GM12878 (cell line): ENCODE results near the gene SCAMP4.

ENCODE experiments used
- CEBPB ChIP-seq, 2 experiments: fragments of 150-350 bp in 1 of 2; IDR thresholded peaks; 2 replicates each; pipeline ENCODE4 v1.6.1; 2012 to 2014; ENCODE audit warnings: low read depth in 2 of 2, low read length in 2 of 2, borderline replicate concordance in 1 of 2, inconsistent platforms in 1 of 2
- IRF4 ChIP-seq: IDR thresholded peaks from 2 replicates; pipeline ENCODE4 v1.6.1; 2011; ENCODE audit warnings: low read depth, low read length
- SRF ChIP-seq, 2 experiments: IDR thresholded peaks; 2 replicates each; pipeline ENCODE4 v1.6.1; 2011; ENCODE audit warnings: low read depth in 2 of 2, low read length in 2 of 2, mild to moderate bottlenecking in 1 of 2, moderate library complexity in 1 of 2
- YY1 ChIP-seq: IDR thresholded peaks from 2 replicates; pipeline ENCODE4 v1.6.1; 2011; ENCODE audit warnings: low read depth, mild to moderate bottlenecking, low read length
- TF ChIP-seq, protein P1 (sequence below), 3 experiments: IDR thresholded peaks in 2 of 3; conservative IDR thresholded peaks in 1 of 3; 2 replicates each; pipeline ENCODE4 v1.5.1; 2011; ENCODE audit warnings: low read depth in 3 of 3, low read length in 3 of 3, mild to moderate bottlenecking in 3 of 3, control low read depth in 2 of 3, moderate library complexity in 2 of 3, inconsistent platforms in 1 of 3, mixed read lengths in 1 of 3; ENCODE audit not compliant: control insufficient read depth in 2 of 3, insufficient read depth in 1 of 3; ENCODE audit errors: extremely low read depth in 1 of 3
- TF ChIP-seq, protein P2 (sequence below): fragments of 450-650 bp; conservative IDR thresholded peaks from 2 replicates; pipeline ENCODE4 v1.6.1; 2017; ENCODE audit warnings: mild to moderate bottlenecking, moderate library complexity

DNA sequence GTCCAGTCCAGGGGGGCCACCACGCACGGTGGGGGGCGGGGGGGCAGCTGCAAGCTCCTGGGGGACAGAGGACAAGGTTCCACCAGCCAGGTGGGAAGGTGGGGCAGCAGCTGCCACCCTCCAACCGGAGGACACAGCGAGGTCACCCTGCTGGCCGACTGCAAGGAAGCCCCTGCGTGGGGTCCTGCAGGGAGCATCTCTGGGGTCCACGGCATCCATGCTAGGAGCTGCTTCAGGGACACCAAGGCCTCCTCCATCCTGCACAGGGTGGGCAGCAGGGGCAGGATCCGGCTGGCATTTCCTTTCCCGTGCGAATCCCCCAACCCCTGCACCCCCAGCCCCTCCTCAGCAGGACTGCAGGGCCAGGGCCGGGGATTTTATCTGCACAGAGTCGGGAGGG is 33.6 kb upstream of the SCAMP4 start:
- TF ChIP-seq, protein P1, sequence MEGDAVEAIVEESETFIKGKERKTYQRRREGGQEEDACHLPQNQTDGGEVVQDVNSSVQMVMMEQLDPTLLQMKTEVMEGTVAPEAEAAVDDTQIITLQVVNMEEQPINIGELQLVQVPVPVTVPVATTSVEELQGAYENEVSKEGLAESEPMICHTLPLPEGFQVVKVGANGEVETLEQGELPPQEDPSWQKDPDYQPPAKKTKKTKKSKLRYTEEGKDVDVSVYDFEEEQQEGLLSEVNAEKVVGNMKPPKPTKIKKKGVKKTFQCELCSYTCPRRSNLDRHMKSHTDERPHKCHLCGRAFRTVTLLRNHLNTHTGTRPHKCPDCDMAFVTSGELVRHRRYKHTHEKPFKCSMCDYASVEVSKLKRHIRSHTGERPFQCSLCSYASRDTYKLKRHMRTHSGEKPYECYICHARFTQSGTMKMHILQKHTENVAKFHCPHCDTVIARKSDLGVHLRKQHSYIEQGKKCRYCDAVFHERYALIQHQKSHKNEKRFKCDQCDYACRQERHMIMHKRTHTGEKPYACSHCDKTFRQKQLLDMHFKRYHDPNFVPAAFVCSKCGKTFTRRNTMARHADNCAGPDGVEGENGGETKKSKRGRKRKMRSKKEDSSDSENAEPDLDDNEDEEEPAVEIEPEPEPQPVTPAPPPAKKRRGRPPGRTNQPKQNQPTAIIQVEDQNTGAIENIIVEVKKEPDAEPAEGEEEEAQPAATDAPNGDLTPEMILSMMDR (IDR thresholded peaks at IDR 0.05 in 2 of 3, conservative IDR thresholded peaks at IDR 0.05 in 1 of 3; ENCODE audit: control insufficient read depth in 2 of 3, extremely low read depth in 1 of 3, insufficient read depth in 1 of 3, low read depth in 3 of 3, low read length in 3 of 3): no peak
- TF ChIP-seq YY1: no peak
- no peak for TF ChIP-seq SRF (IDR thresholded peaks at IDR 0.05; ENCODE audit: low read depth in 2 of 2, low read length in 2 of 2)
- no peak for TF ChIP-seq CEBPB (IDR thresholded peaks at IDR 0.05; ENCODE audit: borderline replicate concordance in 1 of 2, low read depth in 2 of 2, low read length in 2 of 2)
- TF ChIP-seq, protein P2, sequence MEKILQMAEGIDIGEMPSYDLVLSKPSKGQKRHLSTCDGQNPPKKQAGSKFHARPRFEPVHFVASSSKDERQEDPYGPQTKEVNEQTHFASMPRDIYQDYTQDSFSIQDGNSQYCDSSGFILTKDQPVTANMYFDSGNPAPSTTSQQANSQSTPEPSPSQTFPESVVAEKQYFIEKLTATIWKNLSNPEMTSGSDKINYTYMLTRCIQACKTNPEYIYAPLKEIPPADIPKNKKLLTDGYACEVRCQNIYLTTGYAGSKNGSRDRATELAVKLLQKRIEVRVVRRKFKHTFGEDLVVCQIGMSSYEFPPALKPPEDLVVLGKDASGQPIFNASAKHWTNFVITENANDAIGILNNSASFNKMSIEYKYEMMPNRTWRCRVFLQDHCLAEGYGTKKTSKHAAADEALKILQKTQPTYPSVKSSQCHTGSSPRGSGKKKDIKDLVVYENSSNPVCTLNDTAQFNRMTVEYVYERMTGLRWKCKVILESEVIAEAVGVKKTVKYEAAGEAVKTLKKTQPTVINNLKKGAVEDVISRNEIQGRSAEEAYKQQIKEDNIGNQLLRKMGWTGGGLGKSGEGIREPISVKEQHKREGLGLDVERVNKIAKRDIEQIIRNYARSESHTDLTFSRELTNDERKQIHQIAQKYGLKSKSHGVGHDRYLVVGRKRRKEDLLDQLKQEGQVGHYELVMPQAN: no peak
- no peak for TF ChIP-seq IRF4
